GM19395 (cell line): ENCODE results near the gene SENP2.

Experiments used
- ATAC-seq: cut with Tn5 transposase; IDR thresholded peaks from one replicate; pipeline ENCODE4 v1.9.1; 2021; ENCODE audit warnings: mild to moderate bottlenecking, moderate library complexity; ENCODE audit not compliant: unreplicated experiment

SENP2 gene

DNA sequence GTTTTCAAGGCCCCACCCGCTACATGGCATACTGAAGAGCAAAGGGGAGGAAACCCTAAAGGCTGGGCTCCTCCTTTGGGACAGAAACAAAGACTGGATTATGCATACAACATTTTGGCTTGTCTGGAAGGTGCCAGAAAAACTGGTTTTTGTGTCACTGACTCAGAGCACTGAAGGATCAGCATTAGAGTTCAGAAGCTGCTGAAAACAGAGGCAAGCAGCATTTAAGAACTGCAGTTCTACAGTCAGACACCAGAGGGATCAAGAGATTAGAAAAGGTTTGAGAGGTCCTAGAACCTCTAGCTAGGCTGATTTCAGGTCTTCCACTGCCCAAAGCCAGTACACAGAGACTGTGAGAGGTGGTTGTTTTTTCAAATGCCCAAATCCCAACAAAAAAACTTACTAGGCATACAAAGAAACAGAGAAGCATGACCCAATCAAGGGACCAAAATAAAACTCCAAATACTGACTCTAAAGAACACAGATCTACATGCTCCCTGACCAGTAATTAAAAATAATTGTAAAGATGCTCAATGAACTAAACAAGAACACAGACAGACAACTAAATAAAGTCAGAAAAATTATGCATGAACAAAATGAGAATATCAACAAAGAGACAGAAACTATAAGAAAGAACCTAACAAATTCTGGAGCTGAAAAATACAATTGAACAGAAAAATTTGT is 91.2 kb downstream of the SENP2 start:
- no peak for ATAC-seq

DNA sequence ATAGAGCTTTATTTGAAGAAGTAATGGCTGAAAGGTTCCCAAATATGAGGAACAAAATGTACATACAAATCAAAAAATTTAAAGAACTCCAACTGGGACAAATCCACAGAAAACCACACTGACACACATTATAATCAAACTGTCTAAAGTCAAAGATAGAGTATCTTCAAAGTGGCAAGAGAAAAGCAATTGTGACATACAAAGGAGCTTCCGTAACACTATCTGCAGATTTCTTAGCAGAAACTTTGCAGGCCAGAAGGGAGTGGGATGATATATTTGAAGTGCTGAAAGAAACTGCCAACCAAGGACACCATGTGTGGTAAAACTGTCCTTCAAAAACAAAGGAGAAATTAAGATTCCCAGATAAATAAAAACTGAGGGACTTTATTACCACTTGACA is 91.9 kb downstream of the SENP2 start:
- no peak for ATAC-seq

DNA sequence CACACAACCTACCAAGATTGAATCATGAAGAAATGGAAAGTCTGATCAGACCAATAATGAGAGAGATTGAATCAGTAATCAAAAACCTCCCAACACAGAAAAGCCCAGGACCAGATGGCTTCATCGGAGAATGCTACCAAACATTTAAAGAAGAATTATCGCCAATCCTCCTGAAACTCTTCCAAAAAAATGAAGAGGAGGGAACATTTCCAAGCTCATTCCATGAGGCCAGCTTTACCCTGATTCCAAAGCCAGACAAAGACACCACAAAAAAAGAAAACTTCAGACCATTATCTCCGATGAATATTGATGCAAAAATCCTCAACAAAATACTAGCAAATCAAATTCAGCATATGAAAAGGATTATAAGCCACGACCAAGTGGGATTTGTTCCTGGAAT is 94.1 kb downstream of the SENP2 start:
- no peak for ATAC-seq
